HG03060 (cell line): ENCODE measurements around the gene RALB.
A peak's percentile ranks its signal among the peaks of the same experiment; 100 is the strongest.

Source experiments
- ATAC-seq: cut with Tn5 transposase; IDR thresholded peaks from one replicate; pipeline ENCODE4 v1.9.1; 2021; ENCODE audit warnings: low read depth, moderate number of reproducible peaks; ENCODE audit not compliant: unreplicated experiment

The RALB gene

DNA sequence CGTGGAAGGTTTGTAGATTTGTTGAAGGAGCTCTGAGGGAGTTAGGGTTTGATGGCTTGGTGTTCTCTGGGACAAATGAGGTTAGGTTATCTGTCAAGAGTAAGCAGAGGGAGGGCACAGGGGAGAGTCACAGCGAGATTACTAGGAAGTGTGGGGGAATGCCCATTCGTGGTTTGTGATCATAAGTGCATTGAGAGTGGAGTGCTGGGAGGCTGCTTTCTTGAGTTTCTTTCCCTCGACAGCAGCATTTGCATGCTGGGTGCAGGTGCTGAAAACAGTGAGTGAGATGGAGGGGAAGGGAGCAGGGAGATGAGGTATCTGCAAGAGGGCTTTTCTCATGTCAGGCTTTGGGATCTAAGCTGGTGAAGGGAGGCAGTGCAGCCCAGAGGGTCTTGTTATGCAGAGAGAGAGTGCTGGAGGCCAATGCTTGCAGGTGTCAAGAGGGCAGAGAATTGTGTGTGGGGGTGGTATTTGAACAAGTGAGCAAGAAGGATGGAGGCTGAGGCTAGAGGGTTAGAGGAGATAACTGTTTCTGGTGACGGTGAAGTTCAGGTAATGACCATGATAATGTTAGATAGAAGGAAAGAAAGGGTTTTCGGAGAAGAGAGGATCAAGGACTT is 8.8 kb downstream of the RALB start:
- peak; percentile 41 for ATAC-seq

DNA sequence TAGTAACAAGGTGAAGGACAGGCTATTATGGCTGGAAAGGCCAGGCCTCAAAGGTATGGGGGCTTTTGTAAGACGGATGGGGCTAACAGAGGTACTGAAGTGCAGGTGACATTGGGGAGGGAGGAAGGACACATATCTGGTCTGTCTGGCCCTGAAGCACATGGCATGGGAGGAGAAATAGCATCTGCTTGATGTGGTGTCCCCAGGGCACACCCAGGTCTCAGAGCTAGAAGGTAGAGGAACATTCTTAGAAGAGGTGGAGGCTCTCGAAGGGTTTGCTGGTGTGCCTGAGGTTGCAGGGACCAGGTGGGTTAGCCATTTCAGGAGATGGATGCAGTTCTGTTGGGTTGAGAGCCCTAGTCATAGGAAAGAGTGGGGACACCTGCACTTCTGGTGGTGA is 9.5 kb downstream of the RALB start:
- no peak for ATAC-seq

DNA sequence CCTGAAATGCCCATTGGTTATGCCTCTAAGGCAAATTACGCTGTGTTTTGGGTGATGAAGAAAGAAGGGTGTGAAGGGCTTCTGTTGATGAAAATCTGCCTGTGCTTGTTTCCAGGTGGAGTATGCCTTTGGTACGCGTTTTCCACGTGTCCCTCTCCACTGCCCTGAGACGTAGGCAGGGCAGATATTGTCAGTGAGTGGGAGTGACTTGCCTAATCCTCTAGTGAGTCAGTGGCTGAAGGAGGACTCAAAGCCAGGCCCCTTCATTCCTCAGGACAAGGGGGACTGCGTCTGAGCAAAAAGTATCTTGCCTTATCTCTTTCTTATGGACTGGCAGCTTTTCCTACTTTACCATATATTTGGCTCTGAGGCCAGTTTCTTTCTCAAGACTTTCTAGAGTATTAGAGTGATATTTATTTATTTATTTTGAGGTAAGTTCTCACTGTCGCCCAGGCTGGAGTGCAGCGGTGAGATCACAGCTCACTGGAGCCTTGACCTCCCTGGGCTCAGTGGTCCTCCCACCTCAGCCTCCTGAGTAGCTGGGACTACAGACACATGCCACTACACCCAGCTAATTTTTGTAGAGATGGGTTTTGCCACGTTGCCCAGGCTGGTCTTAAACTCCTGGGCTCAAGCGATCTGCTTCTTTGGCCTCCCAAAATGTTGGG is 10.2 kb downstream of the RALB start:
- no peak for ATAC-seq

DNA sequence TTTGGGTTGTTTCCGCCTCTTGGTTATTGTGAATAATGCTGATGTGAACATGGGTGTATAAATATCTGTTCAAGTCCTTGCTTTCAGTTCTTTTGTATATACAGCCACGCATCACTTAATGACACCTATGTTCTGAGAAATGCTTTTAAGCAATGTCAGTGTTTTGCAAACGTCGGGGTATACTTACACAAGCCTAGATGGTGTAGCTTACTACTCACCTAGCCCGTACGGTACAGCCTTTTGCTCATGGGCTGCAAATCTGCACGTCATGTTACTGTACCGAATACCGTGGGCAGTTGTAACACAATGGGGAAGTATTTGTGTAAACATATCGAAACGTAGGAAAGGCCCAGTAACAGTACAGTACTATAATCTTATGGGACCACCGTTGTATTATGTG is 12.4 kb downstream of the RALB start:
- no peak for ATAC-seq

DNA sequence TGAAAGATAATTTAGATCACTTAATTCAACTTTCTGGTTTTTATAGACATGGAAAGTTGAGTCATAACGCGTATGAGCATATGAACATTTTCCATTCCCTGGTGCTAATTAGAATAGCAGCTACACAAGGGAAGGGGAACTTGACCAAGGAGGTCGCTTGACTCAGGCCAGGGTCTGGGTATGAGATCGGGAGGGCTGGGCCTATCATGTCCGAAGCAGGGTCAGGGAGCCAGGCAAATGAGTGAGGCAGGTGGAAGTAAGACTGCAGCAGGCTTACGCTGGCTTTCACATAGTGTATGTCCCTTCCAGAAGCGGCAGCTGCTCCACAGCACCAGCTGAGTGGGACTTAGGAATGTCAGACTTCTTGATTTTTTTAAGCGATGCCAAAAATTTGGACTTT is 14.7 kb downstream of the RALB start:
- no peak for ATAC-seq

DNA sequence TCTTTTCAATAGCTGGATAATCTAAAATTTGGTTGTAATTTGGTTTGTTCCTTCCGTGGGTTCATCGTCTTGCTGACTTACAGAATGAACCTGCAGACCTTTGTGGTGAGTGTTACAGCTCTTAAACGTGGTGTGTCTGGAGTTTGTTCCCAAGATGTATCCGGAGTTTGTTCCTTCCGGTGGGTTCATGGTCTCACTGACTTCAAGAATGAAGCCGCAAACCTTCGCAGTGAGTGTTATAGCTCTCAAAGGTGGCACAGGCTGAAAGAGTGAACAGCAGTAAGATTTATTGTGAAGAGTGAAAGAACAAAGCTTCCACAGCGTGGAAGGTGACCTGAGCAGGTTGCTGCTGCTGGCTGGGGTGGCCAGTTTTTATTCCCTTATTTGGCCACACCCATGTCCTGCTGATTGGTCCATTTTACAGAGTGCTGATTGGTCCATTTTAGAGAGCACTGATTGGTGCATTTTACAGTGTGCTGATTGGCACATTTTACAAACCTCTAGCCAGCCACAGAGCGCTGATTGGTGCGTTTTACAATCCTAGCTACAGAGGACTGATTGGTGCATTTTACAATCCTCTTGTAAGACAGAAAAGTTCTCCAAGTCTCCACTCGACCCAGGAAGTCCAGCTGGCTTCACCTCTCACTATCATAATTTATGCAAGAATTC is 16.6 kb downstream of the RALB start:
- ATAC-seq, result no peak

DNA sequence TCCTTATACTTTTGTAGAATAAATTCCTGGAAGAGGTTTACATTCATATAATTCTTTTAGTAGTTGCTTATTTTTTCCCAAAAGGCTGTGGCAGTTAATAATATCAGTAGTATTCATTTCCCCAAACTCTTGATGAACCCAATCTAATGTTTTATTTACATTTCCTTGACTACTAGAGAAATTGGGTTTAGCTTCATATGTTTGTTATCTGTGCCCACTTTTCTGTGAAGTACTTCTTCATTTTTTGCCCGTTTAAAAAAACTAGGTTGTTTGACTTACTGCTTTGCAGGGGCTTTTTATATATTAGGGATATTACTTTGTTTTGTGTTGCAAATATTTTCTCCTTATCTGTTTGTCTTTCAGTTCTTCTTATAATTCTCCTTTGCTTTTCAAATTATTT is 17.2 kb downstream of the RALB start:
- ATAC-seq, result no peak

DNA sequence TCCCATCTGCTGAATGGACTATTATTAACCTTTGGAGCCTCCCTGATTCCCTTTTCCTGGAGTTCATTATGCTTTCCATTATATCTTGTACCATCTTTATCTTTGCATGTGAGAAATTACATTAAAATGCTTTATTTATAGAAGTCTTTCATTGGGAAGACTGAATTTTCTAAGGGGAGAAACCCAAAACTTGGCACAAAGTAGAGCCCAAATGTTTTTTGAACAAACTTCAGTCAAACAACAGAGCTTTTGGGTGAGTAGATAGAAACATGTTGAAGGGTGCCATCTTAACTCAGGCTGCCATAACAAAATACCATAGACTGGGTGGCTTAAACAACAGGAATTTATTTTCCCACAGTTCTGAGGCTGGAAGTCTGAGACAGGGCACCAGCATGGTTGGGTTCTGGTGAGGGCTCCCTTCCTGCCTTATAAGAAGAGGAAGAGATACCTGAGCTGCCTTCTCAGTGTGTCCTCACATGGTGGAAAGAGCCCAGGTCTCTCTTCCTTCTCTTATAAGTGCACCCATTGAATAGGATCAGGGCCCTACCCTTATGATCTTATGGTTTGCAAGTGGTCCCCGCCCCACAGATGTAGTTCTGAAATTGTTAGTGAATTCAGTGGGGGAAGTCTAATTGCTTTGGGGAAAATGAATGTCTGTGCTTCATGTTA is 19.2 kb downstream of the RALB start:
- no peak for ATAC-seq

DNA sequence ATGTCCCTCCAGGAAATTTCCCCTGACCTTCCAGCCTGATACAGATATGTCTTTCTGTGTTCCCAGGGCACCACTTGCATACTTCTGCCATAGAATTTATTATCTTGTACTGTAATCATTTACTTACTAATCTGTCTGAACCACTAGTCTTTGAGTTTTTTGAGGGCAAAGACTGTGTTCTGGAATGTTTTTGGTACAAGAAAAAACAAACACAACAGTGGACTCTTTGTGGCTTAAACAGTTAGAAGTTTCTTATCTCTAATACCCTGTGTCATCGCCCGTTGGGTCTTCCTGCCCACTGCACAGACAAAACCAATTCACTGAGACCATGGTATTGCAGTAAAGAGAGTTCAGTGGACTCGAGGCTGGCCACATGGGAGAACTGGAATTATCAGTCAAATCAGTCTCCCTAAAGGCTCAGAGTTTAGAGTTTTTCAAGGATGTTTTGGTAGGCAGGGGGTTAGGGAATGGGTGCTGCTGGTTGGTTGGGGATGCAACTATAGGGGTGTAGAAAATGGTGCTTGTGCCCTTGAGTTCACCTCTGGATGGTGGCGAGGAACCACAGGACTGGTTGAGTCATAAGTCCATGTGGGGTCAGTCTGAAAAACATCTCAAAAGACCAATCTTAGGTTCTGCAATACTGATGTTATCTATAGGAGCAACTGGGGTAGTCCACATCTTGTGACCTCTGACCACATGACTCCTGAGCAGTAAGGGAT is 20.3 kb downstream of the RALB start:
- no peak for ATAC-seq

DNA sequence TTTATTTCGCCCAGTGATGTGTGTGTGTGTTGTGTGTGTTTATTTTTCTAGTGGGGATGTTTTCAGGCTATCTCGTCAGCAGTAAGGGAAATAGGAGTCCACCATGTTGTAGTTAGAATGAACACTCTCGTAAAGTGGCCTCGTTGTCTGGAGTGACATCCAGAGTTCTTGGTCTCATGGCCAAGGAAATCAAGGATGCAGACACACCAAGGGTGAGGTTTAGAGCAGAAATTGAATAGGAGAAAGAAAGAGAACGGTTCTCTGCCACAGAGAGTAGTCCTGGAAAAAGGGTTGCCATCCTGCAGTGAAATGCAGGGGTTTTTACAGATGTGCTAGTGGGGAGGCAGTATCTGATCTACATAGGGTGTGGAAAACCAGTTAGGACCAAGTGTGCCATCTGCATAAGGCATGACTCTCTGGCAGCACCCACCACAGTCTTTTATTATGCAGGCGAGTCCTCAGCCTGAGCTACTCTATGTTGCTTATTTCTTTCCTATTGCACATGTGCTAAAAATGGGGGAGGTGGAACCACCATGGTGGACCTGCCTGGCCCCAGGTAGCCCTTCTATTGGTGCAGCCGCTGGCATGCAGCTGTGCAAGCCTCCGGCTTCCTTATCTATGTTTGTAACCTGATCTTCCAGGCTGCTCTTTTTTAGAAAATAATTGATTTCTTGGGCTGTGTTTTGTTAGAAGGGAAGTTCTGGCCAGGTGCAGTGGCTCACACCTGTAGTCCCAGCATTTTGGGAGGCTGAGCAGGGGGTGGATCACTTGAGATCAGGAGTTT is 23.2 kb downstream of the RALB start:
- ATAC-seq, result no peak

DNA sequence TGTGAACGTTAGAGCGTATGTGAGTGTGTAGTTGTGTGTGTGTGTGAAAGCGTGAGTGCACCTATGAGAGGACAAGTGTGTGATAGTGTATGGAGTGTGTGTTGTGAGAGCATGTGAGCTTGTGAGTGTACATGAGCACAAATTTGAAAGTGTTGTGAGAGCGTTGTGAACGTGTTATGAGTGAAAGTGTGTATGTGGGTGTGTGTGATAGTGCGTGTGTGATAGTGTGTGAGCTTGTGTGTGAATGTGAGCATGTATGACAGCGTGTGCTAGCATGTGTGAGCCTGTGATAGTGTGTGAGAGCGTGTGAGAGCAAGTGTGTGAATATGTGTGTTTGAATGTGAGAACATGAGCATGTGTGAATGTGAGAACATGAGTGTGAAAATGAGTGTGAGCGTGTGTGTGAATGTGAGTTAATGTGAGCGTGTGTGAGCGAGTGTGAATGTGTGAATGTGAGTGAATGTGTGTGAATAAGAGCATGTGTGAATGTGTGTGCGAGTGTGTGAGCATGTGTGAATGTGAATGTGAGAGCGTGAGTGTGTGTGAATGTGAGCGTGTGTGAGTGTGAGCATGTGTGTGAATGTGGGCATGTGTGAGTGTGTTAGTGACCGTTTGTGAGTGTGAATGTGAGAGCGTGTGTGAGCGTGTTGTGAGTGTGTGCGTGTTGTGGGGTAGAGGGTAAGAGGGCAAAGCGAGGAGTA is 25.0 kb downstream of the RALB start:
- ATAC-seq, result no peak

DNA sequence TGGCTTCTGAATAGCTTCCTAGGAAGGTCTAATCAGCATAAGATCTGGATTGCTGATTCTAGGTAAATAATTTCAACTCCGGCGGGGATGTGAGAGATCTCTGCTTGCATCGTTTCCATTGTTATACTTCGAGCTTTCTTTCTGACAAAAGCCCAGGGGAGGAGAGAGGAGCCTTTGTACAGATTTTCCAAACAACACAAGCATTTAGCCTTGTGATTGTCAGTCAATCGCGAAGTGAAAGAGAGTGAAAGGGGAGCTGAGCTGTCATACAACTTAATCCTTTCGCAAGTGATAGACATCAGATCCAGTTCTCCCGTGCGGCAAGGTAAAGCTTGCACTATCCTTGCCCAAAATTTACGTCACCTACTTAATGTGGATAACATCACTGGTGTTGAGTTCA is 26.2 kb downstream of the RALB start:
- no peak for ATAC-seq

DNA sequence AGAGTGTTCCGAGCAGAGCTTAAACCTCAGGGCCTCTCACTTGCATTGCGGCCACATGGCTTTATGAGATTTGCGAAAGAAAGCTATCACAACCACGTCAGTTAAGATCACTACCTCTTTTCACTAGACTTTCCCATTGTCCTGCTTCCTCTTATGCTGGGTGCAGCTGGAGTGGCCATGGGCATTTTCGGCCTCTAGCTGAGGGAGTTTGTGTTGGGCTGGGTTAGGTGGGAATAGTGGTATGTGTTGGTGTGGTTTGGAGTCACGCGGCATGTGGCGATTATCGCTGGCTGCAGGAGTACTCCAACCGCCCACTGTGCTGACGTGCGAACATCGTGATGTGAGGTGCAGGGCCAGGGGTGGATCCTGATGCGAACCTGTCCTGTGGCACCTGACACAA is 27.1 kb downstream of the RALB start:
- ATAC-seq, result no peak

DNA sequence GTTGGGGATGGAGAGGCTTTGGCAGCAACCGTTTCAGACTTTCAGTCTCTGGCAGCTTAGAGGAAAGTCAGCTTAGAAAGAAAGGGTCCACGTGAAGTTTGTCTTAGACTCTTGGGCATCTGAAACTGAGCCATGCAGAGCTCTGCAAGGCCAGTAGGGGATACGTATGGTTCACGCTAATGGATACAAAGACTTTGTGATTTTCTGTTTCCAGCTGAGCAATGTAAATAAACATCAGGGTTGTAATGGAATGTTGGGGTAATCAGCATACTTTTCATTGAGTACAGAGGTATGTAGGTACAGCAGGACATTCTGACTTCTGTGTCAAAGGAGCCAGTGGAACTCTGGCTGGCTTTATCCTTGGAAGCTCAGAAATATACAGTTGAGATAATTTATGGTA is 31.0 kb downstream of the RALB start:
- ATAC-seq, result no peak

DNA sequence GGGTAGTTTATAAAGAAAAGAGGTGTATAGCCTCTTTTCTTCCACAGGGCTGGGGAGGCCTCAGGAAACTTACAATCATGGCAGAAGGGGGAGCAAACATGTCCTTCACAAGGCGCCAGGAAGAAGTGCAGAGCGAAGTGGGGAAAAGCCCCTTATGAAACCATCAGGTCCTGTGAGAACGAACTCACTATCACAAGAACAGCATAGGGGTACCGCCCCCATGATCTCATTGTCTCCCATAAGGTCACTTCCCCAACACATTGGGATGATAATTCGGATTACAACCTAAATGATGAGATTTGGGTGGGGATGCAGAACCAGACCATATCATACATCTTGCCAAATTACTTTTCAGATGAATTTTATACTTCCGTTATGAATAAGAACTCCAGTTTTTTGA is 32.4 kb downstream of the RALB start:
- ATAC-seq, result no peak

DNA sequence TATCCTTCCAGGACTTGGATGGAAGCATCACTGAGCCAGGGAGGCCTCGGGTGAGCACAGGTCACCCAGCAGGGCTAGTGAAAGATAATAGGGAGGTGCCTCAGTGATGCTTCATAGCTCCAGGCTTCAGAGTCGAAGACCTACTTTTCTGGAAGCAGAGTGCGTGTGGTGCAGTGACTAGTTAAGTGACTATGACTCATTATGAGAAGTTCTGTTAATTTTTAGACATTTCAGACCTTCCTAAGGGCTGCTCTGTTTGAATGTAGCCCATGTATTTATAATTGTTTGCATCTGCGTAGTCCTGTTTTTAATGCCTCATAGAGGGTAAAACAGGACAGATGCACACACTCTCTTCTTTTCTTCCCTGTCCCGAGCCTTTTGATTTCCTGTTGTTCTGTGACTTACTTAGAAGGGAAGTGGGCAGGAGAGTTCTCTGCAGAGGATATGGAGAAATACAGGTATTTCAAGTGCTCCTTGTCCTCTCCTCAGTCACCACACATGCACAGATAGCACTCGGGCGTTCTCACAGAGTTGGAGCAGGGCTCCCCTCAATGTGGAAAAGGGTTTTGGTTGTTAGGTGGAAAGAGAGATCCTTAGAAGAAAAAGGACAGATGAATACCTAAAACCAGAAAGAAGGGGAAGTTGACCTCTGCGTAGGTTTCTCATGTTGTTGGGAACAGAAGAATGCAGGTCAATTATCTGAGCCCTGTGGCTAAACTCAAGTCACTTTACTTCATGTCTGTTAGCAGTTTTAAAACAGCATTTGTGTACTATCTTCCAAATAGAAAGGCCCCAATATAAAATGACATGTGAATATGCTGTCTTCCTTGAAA is 34.7 kb downstream of the RALB start:
- peak; percentile 97 for ATAC-seq

DNA sequence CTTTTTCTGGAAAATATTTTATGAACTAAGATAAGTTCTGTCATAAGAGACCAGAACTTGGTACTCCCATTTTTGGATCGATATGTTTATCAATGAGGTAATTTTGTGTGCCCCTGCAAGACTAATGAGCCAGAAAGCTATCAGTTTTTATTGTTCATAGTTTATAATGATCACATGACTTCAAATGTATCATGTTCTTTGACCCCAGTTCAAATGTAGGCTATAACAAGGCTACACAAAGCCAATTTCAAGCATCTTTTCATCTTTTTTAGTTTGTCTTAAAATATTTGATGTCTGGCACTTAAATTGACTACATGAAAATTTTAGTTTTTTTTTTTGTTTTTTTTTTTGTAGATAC is 35.3 kb downstream of the RALB start:
- no peak for ATAC-seq

DNA sequence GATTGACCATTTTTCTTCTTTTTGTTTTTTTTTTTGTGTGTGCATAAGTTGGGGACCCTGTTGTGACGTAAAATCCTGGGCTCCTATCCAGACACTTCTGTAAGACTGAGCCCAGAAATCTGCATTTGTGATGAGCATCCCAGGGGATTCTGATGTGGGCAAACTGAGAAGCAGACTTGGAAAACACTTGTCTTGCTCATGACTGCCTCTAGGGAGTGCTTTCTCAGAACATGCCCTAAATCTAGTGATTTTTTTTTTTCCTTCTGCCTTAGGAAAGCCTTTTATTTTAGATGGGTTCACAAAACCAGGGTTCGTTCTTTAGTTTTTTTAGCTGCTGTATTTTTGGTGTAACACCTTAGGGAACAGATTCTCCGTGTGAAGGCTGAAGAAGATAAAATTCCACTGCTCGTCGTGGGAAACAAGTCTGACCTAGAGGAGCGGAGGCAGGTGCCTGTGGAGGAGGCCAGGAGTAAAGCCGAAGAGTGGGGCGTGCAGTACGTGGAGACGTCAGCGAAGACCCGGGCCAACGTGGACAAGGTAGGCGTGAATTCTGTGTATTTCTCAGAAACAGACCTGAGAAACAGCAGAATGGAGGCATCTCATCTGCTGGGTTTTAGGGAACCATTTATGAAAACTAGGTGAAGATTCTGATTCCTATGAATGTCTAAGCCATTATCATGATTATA is 36.7 kb downstream of the RALB start:
- no peak for ATAC-seq
